Stimulated activated CD4-positive, alpha-beta T cell treated with anti-CD3 and anti-CD28 coated beads, Interleukin-12 subunit alpha, Interleukin-12 subunit beta, amount 100 ng/mL, for 48 hours (primary cell): ENCODE data around the gene RRP15.
"Not testable (repeated sequence)": the region's sequence is repeated elsewhere in the genome, so short reads cannot be mapped to it uniquely, and the experiment has no call there.

ENCODE experiments used
- DNase-seq, 3 donors: peaks; one replicate each; pipeline ENCODE4 v3.0.0-alpha.2; 2020; ENCODE audit warnings: low read depth in 2 of 3, low spot score in 1 of 3

RRP15 gene

GRCh38 chr1:218296162-218296561 lies 11.1 kb downstream of the RRP15 start:
- no peak for DNase-seq

- no peak for DNase-seq
These were observed 12.4 kb downstream of the RRP15 start for GRCh38 chr1:218297461-218297860.

GRCh38 chr1:218297867-218298266 lies 12.8 kb downstream of the RRP15 start:
- no peak for DNase-seq

DNA sequence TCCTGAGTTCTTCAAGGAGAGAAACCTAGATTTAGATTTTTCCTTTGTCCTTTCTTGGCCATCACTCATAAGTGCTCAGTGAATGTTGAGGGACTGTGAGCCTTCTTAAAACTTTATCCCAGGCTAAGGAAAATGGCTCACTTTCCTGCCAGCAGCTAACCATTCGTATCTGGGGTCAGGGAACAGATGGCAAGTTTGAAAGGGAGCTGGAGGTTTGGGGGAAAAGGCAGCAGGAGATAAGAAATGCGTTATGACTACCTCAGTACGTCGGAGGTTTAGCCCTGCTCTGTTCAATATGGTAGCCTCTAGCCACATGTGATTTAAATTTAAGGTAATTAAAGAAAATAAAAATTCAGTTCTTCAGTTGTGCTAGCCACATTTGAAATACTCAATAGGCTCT lies 13.3 kb downstream of the RRP15 start:
- no peak for DNase-seq

DNA sequence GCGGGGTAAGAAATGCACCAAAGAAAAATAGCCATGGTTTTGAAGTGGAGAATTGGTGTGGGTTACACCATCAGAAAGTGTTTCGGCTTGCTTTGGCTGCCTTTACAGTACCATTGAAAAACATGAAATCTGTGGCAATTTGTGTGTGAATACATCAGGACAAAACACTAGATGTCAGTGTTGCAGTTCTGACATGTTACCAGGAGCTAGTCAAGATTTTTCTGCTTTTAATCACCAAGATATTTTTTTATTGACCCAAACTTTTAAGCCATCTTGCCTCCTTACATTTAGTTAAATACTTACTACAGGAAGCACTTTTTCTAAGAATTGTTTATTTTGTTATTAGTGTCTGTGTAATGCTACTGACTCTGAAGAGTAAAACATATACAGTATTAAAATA lies 14.3 kb downstream of the RRP15 start:
- DNase-seq: no peak

DNA sequence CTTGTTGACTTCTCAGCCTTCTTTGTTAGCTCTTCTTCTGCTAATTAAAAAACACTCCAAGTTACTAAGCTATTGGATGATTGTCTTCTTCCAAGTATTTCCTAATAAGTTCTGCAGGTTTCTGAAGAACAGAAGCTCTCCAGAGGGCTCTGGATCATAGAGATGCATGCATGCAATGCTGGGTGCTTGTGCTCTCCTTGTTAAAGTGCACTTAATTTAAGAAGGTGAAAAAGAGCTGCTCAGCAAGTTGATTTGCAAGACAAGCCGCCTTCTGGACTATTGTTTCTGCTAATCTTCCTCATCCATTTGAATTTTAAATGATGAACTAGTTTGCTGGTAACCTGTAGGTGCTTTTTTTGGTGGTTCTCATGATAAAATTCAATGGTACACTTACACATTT lies 16.1 kb downstream of the RRP15 start:
- no peak for DNase-seq

DNA sequence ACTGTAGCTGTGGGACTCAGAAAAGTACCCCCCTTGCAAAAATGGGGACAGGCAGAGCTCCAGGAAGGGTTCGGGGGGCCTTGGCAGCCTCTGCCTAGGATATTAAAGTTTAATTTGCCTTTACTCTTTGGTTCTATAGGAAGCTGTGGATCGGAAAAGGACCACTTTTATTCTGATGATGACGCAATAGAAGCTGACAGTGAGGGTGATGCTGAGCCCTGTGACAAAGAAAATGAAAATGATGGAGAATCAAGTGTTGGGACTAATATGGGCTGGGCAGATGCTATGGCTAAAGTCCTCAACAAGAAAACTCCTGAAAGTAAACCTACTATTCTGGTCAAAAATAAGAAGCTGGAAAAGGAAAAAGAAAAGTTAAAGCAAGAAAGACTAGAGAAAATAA lies 17.1 kb downstream of the RRP15 start:
- no peak for DNase-seq

DNA sequence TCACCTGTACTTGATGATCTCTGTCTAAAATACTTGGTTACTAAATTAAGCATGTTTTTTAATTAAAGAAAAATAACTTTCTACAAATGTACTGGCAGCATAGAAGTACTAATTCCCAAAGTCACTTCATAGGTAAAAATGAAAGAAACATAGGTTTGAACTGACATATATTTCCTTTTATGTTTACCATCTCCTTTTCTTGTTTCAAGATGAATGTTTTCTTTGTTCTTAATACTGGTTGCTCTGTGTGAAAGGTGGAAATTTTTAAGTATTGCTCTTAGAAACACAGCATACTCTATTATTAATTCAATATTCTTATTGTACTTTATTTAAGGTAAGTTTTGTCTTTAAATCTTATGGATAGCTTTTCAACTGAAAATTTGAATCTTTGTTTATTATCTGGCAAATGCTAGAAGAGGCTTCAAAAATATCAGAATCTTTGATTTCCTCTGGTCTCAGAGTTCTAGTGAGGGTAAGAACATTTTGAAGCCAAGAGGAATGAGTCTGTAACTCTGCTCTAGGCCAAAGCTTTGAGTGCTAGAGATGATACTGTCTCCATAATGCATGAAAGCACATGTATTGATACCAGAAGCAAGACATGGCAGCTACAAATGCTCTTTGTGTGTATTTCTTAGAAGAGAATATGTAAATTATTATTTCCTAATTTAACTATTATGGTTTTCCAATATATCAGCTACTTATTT lies 18.2 kb downstream of the RRP15 start:
- DNase-seq: no peak

DNA sequence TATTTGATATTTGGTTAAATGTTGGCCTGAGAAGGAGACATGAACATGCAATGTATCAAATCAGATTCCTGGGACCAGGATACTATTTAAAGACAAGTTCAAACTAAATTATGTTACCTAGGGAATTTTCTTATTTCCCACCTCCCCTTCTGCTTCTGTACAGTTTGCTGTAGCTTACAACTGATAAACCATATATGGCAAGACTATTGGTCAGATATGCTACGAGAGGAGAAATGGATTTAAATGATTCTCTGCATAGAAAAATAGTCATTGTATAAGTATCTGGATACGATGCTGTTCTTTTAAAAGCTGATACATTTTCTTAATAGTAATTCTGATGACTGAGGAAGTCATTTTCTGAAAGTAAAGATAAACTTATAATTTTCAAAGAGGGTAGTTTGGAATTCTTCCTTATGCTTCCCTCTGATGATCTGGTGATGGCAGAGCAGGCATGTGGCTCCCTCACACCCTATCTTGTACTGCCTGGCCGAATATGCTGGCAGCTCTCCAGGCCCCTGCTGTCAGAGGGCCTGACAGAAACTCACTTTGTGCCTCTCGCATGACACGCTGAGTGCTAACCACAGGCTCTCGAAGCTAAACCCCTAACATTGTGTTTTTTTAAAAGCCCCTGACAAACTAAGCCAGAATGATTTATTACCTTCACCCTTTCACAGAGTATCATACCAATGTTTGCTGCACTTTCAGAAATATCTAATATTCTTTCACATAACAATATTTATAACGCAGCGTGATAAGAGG lies 19.4 kb downstream of the RRP15 start:
- DNase-seq: no peak

GRCh38 chr1:218305472-218306064 lies 20.5 kb downstream of the RRP15 start:
- DNase-seq: no peak

GRCh38 chr1:218312509-218312908 lies 27.4 kb downstream of the RRP15 start:
- no peak for DNase-seq

DNA sequence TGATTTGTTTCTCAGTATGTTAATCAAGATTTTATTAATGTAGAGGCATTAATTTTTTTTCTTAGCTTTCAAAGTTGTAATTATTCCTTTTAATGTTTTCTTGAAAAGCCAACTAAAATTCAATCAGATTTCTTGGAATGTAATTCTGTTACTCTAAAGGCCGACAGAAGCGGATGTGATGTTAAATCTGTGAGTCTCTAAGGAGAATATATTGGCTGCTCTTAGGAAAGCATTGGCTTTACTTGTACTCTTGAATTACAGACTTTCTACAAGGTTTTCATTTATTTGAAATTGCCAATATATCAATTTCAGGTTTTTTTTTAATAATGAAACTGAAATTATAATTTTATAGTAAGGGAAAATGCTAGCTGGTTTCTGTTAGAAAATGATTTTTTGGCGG lies 29.2 kb downstream of the RRP15 start:
- no peak for DNase-seq

GRCh38 chr1:218315638-218316037 lies 30.5 kb downstream of the RRP15 start:
- no peak for DNase-seq

DNA sequence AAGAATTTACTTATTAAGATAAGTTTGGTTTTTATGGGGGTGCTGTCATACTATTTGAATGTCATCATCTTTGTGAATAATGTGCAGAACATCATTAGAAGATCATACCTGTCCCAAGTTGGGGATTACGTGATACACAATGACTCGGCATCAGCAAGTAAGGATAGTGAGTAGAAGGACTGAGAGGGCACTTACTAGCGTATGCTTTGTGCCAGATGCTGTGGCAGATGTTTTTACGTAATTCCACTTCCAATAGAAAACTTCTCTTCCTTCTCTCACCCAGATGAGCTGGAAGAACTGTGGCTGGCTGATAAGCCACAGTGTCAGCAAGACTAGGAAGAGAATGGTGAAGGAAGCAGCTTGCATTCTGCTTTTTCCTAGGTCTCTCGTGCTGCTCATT lies 32.0 kb downstream of the RRP15 start:
- DNase-seq: no peak

GRCh38 chr1:218320182-218320581 lies 35.1 kb downstream of the RRP15 start:
- not testable (repeated sequence) for DNase-seq

GRCh38 chr1:218322762-218323161 lies 37.7 kb downstream of the RRP15 start:
- no peak for DNase-seq

GRCh38 chr1:218323568-218324225 lies 38.6 kb downstream of the RRP15 start:
- no peak for DNase-seq

DNA sequence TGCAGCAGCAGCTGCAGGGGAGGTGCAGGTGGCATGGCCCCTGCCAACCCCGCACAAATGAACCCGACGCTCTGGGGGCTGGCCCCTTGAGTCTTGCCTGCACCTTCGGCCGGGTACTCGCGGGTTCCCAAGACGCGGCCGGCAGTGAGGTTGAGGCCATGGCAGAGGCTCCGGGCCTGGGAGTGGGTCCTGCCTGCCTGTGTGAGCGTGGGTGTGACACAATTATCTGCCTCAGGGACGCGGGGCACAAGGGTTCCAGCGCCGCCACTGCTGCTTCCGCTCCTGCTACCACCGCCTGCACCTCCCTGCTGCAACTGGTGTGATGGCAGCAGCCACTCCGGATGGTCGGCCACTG lies 39.1 kb downstream of the RRP15 start:
- DNase-seq: no peak

DNA sequence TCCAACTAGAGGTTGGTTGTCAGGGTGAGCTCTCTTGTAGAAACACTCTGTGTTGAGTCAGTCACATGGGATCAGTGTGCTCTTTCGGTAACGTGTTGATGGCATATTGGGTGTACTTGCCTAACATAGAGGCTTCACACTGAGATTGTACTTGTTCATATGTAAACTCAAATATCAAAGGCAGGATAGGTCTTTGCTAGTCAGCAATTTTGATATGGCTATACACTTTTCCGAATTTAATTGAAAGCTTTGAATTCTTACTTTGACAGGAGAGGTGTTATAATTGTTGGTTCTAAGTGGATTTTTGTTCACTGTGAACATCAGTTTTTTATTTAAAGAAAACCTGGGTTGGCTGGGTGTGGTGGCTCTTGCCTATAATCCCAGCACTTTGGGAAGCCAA lies 43.7 kb downstream of the RRP15 start:
- no peak for DNase-seq

DNA sequence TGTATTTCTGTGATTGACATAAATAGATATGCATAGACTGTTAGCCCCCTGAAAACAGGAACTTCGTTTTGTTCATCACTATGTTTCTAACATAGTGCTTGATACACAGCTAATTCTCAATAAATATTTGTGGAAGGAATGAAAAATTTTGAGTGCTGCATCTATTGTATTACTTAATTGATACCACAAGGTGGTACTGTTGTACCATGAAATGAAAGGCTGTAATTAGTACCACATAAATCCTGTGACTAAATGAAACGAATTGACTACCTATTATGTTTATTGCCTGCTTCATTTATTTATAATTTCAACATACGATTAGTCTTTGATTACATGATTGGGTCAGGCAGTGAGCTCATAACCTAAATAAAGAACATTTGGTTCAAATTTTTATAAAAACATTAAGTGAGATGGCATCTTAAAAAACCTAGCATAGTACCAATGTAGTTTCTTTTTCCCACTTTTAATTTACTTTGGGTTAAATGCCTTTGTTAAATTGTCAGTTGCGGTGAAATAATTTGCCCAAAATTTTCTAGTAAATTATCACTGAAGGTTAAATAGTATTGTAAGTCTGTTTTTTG lies 45.0 kb downstream of the RRP15 start:
- no peak for DNase-seq

- no peak for DNase-seq
These were observed 47.3 kb downstream of the RRP15 start for GRCh38 chr1:218332416-218332815.

DNA sequence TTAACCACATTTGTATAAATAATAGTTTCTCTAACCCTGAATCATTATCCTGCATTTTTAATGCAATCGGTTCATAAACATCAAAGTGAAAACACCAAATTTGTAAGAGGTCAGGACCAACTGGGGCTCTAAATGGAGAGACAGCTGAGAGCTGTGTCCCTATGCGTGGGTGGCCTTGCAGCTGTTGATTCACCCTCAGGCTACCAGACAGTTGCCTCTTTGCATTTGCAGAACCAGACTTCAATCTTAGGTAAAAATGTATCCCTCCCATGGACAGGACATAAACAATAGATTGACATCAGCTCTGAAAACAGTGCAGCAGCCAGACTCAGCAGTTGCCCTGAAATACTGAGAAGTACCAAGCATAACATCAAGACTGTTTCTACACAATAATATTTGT lies 51.2 kb downstream of the RRP15 start:
- DNase-seq: no peak
